Measurements from ENCODE around the gene C11orf86.

C11orf86 gene

DNA sequence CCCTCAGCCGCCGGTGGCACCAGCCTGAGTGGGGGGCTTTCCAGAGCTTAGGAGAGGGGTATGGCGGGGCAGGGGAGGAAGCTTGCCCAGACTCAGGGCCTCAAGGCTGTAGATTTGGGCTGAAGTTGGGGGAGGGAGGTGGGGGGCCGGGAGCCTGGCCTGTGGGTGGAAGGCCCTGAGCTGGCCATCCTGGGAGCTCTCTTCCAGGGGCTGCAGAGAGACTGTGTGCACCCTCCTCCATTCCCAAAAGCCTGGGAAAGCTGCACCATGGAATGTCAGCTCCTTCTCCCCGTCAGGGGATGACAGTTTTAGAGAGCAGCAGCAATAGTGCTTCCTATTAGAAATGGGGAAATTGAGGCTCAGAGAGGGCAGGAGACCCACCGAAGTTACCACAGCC is 48.9 kb downstream of the C11orf86 start:
- no peak for DNase-seq (ENCODE audit: low read depth in 1 of 2, low spot score in 1 of 2)

DNA sequence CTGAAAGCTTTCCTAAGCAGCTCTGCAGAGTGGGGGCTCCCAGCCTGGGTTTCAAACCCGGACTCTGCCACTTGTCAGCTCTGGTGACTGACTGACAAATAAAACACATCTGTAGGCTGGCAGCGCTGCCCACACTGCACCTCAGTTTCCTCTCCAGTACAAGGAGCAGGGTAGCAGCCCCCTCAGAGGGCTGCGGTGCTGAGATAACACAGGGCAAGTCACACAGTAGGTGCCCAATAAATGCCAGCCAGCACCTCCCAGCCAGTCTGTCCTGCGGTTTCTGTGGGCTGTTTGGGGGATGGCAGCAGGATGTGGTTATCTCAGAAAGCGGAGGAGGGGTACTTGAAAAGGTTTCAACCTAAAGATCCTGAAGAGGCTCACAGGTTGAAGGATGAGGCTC is 49.3 kb downstream of the C11orf86 start:
- peak; percentile 8 to 11 for DNase-seq (ENCODE audit: low read depth in 1 of 2, low spot score in 1 of 2)

DNA sequence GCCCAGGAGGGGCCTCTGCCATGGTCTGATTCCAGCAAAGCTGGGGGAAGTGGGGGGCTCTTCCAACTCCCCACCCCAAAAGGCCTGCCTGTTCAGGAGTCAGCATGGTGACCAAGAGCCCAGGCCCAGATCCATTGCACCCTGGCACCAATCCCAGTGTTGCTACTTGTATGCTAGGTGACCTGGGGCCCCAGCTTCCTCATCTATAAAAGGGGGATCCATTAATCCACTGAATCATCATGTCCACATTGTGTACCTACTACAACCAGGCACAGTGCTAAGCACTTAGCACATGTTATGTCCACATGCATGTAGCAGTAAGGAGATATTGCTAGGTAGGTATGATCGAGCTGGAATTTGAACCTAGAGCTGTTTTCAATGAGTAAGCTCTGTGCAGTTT is 49.9 kb downstream of the C11orf86 start:
- DNase-seq (ENCODE audit: low read depth in 1 of 2, low spot score in 1 of 2), result no peak

DNA sequence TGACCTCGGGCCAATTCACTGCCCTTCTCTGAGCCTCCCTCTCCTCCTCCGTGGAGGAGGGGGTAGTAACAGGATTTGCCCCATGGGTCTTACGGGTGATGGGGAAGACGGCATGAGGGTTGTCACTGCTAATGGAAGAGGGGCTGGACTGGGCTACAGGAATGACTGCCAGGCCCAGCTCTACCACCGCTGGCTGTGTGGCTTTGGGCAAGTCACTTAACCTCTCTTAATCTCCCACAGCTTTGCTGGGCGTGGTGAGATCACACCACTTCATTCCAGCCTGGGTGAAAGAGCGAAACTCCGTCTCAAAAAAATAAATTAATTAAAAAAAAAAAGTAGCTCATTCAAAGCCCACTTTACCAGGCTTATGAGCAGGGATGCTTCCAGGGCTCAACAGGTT is 50.6 kb downstream of the C11orf86 start:
- no peak for DNase-seq (ENCODE audit: low read depth in 1 of 2, low spot score in 1 of 2)

Data from activated T-helper 1 cell treated with anti-CD3 and anti-CD28 coated beads, Interleukin-2, amount 50 U/mL, for 16 hours (primary cell).